Fibroblast of villous mesenchyme (primary cell): ENCODE measurements around the gene ITPK1. TPM values are rescaled to one million over a fixed set of nuclear protein-coding genes. Genes with fewer than 3 reads are reported as not detected.

Experiments
- DNase-seq: peaks from one replicate; pipeline ENCODE4 v3.0.0-alpha.2; 2010; ENCODE audit warnings: low read depth
- H3K4me3 ChIP-seq: 2 replicates; pipeline ENCODE4 v1.5.1; 2011; ENCODE audit warnings: low read depth, mild to moderate bottlenecking, low read length
- total RNA-seq: library from RNA; depleted of rRNA; stranded (reverse); fragments of >200 nt; gene quantifications from 2 replicates; pipeline ENCODE4 v1.2.3, GENCODE V29; 2012
- TF ChIP-seq, protein P1 (sequence below): IDR thresholded peaks from 2 replicates; pipeline ENCODE4 v1.5.1; 2012; ENCODE audit warnings: low read depth, mild to moderate bottlenecking, low read length; ENCODE audit not compliant: insufficient read depth

The ITPK1 gene
- total RNA-seq, 1 donor: 15.5 TPM

DNA sequence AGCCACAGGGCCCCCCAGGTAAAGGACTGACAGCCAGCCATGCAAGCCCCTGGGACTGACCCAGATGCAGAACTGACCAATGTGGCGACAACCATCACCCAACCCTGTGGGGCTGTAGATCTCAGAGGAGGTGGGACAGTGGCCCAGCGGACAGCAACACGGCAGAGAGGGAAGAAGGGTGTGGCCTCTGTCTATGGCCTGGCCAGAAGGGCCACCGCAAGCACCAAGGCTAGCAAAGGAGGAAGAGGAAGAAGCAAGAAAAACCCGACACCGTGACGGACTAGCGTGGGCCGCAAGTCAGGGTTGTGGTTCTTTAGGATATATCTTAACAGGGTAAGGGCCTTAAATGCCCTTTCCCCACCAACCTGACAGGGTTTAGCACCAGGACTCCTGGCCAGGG lies 71.2 kb downstream of the ITPK1 start:
- DNase-seq: no peak
- H3K4me3 ChIP-seq: no peak overlapping the region
- TF ChIP-seq, protein P1, sequence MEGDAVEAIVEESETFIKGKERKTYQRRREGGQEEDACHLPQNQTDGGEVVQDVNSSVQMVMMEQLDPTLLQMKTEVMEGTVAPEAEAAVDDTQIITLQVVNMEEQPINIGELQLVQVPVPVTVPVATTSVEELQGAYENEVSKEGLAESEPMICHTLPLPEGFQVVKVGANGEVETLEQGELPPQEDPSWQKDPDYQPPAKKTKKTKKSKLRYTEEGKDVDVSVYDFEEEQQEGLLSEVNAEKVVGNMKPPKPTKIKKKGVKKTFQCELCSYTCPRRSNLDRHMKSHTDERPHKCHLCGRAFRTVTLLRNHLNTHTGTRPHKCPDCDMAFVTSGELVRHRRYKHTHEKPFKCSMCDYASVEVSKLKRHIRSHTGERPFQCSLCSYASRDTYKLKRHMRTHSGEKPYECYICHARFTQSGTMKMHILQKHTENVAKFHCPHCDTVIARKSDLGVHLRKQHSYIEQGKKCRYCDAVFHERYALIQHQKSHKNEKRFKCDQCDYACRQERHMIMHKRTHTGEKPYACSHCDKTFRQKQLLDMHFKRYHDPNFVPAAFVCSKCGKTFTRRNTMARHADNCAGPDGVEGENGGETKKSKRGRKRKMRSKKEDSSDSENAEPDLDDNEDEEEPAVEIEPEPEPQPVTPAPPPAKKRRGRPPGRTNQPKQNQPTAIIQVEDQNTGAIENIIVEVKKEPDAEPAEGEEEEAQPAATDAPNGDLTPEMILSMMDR: no peak

- TF ChIP-seq, protein P1: no peak
- no peak overlapping the region for H3K4me3 ChIP-seq
- DNase-seq: no peak
Observed at GRCh38 chr14:93044121-93044520, 71.6 kb downstream of the ITPK1 start.

DNA sequence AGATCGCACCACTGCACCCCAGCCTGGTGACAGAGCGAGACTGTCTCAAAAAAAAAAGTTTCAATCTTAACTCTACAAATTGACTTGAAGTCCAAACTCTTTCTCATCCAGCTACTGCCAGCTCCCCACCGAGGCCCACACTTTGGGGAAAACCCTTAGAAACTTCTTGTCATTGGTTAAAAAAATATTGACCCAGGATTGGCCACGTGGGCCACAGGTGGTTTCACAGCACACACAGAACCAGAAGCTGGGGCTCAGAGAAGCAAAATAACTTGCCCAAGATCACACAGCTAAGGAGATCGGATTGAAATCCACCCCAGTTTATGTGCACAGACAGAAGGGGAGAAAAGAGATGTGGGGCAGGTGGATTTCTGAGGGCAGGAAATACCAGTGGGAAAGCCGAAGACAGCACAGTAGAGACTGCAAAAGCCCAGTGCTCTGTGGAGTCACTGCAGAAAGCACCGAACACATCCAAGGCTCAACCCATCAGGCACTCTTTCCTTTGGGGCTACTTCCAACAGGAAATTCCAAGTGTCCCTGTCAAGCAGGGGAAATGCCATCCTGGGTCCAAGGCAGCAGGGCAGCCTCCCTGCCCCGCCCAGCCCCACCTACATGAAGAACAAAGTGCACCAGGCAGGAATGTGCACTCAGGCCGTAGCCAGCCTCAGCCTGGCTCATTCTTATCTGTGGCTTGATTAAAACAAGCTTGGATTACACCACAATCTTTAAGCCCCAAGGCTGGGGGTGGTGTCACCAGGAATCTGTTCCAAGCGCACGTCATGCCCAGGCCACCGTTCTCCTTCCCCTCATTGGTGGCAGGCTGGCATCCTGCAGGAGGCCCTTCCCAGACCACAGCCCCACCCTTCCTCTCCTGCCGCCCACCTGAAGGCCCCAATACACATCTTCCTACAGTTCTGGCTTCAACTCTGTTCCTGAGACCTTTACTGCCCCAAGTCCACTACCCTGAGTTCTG lies 72.5 kb downstream of the ITPK1 start:
- no peak overlapping the region for H3K4me3 ChIP-seq
- TF ChIP-seq, protein P1: no peak
- DNase-seq: peak; percentile 80

GRCh38 chr14:93041830-93042229 lies 73.9 kb downstream of the ITPK1 start:
- DNase-seq: no peak
- TF ChIP-seq, protein P1: no peak
- H3K4me3 ChIP-seq: no peak overlapping the region

DNA sequence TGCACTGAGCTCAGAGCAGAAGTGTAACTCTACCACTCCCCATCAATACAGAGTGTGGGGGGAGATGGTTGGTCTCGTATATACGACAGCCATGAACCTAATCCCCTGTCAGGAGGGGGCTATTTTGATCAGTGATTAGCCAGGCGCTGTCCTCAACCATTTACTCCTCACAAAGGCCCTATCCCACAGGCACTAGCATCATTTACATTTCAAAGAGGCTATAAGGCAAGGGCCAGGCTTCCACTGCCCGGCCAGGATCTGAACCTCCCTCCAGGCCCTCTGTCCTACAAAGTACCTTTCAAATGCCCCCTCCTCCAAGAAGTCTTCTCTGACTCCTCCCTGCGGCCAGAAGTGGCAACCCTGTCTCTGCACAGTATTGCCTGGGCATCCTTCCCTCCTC lies 74.7 kb downstream of the ITPK1 start:
- TF ChIP-seq, protein P1: no peak
- no peak for DNase-seq
- H3K4me3 ChIP-seq: no peak overlapping the region

- H3K4me3 ChIP-seq: no peak overlapping the region
- no peak for DNase-seq
- TF ChIP-seq, protein P1: no peak
Observed at GRCh38 chr14:93040443-93040842, 75.3 kb downstream of the ITPK1 start.
